Measurements from ENCODE around the gene ERCC6.

The ERCC6 gene

DNA sequence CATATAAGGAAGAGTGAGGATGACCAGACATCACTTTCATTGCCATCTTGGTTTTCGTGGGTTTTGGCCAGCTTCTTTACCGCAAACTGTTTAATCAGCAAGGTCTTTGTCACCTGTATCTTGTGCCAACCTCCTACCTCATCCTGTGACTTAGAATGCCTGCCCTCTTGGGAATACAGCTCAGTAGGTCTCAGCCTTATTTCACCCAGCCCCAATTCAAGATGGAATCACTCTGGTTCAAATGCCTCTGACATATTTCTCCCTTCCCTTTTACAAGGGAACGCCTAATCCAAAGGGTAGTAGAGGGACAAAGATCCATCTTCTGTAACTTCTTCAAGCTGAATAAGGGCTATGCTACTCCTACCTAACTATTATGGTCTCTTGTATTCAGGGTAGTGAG lies 4.7 kb upstream of the ERCC6 start:
- DNase-seq, result no peak

DNA sequence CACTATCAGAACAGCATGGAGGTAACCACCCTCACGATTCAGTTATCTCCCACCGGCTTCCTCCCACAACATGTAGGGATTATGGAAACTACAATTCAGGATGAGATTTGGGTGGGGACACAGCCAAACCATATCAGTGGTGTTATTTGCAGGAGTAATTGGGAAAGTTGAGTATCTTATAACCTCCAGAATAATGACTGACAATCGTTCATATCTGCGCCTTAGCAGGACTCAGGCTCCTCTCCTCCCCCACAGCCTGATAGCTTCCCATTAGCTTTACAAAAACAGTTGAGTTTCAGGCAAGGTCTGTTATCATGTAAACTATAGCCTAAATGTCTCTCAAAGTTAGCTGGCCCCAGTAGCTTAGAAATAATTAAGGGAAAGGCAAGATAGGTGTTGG lies 3.4 kb upstream of the ERCC6 start:
- no peak for DNase-seq

DNA sequence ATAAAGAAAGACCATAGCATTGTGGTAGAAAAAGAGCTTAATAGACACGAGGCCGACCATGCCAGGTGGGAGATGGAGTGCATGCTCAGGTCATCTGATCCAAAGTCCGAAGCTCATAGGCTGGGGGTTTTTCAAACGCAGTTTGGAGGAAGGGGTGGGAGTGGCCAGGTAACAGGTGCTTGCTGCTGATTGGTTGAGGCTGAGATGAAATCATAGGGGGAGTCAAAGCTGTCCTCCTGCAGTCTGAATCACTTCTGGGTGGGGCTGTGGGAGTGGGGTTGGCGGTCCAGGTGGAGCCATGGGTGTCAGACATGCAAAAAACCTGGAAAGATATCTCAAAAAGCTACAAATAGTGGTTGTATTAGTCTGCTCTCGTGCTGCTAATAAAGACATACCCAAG lies 2.8 kb upstream of the ERCC6 start:
- DNase-seq, result no peak

DNA sequence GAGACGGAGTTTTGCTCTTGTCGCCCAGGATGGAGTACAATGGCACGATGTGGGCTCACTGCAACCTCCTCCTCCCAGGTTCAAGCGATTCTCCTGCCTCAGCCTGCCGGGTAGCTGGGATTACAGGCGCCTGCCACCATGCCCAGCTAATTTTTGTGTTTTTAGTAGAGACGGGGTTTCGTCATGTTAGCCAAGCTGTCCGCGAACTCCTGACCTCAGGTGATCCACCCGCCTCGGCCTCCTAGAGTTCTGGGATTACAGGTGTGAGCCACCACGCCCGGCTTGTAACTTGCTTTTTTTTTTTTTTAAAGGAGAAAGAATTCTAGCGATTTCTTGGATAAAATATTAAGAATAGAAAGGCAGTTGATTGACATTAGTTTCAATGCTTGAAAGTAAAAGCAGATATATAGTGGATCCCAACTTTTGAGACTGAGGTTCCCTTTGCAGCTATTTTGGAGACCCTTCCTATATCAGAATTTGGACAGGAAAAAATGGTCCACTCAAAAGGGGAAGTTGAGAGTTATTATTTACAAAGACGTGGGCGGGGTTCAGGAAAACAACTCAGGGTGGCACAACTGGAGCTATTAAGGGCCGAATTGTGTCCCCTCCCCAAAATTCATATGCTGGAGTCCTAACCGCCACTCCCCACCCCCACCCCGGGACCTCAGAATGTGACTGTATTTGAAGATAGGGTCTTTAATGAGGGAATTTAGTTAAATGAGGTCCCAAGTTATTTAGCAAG lies 1.3 kb upstream of the ERCC6 start:
- peak; percentile 5 to 9 for DNase-seq

DNA sequence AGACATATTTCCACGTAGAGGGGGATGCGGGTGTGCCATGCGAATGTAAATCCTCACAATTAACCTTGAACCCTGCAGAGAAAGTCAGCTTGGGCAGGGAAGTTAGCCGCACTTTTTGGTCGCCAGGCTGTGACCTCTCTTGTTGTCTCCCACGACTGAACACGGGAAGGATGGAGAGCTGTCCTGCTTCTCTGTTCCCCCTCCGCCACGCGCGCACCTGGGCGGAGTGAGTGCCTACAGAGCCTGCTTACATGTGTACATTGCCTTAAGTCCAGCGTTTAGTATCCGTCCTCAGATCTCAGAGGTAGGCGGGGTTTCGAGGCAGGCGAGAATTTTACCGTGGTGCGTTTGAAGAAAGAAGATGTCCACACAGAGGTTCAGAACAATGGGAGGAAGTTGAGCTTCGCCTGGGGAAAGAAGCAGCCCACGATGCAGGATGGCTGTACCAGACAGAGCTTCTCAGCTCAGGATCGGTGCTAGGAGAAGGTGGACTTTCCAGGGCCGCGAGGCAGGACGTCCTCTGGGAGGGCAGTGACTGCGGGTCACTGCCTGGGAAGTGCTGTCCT lies 482 bp upstream of the ERCC6 start:
- peak; percentile 50 to 68 for DNase-seq

DNA sequence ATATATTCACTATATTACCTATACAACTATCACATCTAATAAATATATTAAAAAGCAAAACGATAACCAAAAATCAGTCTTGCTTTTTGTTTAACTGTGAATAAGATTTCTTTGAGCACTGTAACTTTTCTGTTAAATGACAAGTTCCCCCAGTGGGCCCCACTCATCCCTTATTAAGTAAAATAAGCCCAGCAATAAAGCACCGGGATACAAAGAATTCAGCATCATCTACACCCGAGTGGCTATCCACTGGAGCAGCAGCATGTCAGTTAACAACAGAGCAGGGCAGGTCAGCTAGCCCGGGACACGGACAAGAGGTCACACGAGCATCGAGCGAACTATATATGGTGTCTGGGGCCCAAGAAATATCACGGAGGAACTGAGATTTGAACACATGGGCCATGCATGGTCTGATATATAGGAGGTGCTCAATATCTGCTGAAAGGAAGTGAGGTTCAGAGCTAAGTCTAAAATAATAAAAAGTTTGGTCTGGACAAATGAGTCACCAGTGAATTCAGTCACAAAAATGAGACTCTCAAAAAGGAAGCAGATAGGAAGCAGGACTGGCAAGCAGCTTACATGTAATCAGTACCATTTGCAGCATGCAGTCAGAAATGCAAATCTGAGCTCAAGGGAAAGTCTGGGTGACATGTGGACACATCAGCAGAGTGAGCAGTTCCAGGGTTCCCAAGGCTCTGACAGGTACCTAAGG lies 4.1 kb downstream of the ERCC6 start:
- DNase-seq, result peak; percentile 54 to 62

DNA sequence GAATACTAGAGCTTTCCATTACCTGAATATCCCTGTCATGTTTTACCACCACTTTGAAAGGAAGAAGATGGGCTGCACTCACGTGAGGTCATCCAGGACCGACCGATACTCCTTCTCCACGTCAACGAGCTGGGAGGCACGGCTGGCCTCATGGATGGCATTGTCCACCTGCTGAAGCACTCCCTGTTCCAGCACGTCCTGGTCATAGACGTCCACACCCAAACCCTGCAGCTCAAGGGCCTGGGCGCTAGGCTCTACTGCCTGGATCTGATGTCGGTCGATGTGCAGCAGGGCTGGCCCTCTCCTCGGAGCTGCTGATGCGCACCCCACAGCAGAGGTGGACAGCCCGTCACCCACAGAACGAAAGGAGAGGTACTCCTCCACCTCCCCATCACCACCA lies 6.5 kb downstream of the ERCC6 start:
- DNase-seq, result no peak

DNA sequence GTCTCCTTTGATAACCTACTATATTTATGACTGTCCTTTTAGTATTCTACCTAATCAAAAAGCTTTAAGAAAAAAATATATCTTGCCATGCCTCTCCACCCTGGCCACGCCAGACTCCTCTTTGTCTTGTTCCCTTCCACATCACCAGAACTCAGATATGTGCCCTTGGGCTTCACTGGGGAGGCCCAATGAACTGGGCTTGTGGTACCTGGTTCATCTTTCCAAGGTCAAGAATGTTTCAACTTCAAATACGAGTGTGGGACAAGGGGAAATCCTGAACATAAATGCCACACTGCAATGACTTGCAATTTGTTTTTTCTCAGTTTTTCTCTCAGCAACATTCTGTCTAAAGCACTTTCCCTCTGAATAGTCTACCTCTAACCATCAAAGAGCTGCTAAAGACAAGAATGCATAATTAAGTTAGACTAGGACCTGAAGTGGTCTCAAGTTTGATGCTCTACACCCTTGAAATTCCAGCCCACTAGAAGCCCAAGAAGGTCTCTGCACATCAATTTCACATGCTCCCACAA lies 9.9 kb downstream of the ERCC6 start:
- DNase-seq, result no peak

DNA sequence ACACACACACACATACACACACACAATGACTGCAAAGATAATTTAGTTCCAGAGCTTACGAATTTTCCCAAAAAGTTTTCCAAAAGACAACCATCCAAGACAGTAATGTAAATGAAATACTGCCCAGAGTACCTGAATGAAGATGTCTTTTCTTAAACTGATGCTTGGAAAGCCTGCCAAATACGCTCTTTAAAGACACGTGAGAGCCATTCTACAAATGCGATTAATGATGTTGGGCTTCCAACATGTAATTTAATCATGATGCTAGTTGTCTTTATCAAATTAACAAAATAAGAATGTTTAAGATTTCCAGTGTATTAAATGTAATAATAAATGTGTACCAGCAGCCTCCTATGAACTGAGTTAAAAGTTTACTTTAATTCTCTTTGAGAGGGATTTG lies 11.1 kb downstream of the ERCC6 start:
- no peak for DNase-seq

DNA sequence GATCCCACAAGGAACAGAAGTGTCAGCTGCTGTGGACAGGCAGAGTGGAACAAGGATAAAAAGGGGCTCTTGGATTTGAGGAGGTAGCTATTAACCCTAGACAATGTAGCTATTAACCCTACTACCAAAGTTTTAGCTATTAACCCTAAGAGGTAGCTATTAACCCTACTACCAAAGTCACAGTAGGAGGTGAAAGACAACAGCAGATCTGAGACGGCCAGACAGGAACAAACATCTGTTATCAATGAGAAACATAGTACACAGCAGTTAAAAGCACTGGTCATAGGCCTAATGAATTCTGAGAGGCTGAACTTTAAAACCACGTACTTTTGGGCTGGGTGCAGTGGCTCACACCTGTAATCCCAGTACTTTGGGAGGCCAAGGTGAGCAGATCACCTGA lies 11.9 kb downstream of the ERCC6 start:
- DNase-seq, result no peak

DNA sequence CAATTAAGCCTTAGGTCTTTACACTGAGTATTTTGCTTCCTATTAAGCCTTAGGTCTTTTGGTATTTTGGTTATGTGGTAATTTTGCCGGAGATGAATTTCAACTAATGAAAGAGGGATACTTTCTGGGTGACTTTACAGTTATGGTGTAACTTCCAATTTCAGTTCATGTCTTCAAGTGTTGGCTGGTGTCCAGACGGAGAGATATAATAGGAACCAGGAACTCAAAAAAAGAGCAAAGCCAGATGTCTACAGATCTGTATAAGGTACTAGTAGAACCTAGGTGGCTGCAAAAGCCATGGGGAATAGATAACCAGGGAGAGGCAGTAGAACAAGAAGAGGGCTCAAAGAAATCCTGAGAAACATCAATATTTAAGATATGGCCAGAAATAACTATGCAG lies 12.3 kb downstream of the ERCC6 start:
- DNase-seq, result no peak

DNA sequence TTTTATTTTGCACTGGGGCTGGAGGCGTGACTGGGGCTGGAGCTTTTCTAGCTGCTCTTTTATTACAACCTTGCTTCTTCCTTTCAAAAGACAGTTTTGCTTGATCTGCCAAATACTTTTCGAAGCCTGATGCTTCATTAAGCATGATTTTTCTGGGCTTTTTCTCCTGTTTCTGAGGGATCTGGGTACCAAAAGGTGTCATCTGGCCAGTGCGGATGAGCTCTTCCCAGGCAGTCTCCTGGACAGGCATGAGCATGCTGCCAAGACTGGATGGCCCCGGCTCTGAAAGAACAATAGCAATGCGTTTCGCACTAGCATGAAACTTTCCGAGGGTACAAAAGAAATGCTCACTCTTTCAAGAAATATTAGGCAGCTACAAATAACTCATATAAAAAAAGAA lies 14.4 kb downstream of the ERCC6 start:
- DNase-seq, result no peak

DNA sequence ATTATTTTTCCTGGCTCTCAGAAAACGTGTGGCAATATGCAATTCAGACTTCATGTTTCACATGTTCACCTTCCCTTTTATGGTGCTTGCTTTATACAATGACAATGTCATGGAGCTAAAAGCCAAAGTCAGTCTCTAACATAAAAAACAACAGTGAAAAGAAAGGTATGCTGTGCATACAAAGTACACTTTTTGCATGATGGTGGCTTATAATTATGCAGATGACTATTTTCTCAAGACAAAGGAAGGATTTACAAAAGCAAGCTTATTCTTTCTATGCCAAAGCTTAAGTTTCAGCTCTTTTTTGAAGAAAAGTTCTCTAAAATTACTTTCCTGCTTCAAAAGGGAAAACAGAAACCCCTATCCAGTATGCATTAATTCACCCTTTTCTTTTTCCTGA lies 15.6 kb downstream of the ERCC6 start:
- DNase-seq, result no peak

DNA sequence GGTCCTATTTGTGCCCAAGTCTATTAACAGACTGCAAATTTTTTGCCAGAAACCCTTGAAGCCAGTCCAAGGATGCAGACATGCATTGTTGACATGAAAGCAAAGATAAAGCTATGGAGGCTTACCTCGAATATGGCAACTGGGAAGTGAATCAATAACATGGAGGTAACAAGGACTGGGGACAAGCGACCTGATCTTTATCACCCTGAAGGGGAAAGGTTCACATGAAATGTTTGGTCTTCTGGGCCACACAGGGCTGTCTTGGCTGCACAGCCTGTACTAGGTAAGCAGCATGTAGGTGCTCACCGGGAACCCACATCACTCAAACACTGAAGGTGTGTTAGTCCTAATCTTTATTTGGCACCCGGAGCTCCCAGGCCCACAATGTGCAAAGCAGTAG lies 17.9 kb downstream of the ERCC6 start:
- DNase-seq, result no peak

DNA sequence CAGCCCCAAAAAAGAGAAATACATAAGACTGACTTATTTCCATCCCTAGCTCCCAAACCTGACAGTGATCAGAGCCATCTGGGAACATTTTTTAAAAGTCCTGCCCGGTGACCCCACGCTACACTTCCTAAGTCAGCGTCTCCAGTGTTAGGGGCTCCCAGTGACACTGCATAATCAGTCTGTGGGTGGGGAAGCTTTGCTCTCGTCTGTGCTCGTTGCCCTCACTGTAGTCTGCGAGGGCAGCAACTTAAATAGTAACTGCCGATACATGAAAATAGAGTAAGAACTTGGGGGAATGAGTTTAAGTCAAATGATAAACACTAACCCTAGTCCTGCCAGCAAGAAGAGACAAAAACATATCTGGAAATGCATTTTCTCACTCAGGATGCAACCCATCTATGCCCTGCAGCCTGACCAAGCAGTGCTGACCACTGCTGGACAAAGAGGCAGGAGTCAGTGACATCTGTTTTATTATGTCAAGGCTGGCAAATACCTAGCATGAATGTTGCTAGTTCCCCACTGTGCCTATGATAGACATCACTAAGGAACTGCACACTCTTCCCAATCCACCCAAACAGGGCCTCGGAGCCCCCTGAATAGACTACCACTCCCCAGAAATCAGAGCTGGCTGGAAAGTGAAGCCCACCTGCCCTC lies 18.7 kb downstream of the ERCC6 start:
- DNase-seq, result no peak

DNA sequence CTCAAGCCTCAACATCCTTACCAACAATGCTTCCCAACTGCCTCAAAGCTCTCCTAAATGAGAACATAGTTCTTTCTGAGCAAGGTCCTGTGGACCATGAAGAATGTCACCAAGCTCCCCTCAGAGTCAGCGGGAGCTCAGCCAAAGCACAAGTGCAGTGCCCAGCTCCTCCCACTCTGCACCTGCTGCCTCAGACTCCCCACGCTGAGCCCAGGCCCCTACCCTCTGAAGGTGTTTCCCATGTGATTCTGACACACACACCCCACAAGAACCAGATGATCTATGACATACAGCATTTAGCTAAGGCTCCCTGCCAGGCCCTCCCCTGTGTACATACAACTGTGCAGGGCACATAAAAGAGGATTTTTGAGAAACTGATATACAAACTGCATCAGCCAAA lies 19.2 kb downstream of the ERCC6 start:
- no peak for DNase-seq

DNA sequence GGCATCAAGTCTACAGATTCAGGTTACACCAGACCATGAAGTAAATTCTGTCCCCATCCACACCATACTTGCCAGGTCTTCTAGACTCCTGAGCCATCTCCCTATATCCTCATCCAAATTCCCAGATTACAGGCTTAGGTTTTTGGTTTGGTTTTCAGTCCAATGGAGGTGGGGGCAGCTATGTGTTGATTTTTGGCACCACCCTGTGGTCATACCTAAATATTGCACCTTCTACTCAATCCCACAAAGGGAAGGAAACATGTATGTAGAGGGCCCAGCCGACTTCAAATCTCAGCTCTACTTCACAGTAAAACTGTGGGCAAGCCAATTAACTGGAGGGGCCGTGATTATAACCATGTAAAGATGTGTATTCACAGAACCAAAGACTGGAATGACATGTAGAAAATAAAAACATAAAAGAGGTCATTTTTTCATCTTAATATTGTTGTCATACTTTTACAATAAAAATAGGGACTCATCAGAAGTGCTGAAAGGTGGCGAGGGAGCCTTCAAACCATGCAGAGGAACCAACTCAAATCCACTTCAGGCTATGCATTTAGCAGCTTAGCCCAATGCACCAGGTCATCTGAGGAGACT lies 19.8 kb downstream of the ERCC6 start:
- DNase-seq, result peak; percentile 76 to 81

DNA sequence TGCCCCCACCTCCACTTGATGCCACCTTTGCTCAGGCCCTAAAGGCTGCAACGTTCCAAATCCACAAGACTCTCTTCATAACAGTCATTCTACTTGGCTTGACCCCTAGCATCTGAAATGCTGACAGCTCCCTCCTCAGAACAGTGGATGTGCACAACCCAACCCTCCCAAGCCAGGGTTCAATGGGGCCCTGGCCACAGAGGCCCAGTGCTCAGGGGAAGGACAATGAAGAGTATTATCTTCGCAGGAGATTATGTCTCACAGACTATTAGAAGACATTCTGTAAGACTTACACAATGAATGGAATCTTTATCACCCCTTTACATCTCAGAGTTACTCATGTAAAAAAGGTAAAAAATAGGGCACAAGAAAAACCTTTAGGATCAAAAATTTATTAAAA lies 20.4 kb downstream of the ERCC6 start:
- no peak for DNase-seq

DNA sequence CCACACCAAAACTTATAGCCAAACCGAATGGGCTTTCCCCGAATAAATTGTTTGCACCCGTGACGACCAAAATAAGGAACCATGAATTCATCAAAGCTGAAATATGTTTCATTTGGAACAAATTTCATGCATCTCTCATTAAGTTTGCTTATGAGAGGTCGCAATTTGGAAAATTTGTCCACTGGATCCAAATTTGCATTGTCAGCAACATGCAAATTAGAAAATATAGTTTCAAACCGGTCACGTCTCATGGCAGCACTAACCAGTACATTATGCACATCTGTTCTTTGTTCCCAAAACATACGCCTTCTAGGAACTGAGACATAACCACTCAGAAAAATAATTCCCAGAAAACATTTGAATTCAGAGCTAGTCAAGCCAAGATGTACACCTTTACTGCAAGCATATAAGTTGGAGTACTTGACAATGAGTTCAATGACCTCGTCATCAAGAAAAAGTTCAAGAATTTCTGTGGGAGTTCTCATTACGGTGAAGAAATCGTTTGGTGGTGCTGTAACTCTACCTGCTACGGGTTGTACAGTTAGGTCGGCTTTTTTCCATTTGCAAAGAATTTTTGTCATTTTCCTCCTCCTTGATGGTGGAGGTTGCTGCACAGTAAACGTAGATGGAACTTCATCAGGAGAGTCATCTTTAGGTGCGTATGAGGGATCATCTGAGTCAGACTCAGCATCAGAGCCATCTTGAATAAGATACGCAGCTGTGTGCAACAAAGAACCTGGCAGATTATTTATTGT lies 22.5 kb downstream of the ERCC6 start:
- DNase-seq, result no peak

DNA sequence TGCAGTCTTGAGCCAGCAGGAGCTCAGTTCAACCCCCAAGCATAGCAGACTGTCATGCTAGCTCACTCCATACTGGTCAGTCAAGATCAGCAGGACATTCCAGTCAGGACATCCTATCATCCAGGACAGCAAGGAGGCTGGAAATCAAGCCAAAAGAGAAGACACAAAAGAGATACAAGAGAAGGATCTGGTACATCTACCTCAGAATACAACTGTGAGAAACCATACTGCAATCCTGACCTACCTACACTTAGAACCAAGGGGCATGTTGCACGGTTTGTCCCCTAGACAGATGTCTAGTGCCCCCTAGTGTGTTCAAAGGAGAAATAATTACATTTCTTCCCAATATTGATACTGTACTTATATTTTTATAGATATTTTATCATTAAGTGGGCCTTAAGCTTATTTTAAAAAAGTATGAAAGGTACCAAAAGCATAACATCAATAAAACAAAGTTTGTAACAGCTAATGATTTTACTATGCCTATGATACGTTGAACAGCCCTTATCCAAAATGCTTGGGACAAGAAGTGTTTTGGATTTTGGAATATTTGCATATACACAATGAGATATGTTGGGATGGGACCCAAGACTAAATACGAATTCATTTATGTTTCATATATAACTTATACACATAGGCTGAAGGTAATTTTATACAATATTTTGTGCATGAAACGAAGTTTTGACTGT lies 26.7 kb downstream of the ERCC6 start:
- peak; percentile 83 to 92 for DNase-seq

DNA sequence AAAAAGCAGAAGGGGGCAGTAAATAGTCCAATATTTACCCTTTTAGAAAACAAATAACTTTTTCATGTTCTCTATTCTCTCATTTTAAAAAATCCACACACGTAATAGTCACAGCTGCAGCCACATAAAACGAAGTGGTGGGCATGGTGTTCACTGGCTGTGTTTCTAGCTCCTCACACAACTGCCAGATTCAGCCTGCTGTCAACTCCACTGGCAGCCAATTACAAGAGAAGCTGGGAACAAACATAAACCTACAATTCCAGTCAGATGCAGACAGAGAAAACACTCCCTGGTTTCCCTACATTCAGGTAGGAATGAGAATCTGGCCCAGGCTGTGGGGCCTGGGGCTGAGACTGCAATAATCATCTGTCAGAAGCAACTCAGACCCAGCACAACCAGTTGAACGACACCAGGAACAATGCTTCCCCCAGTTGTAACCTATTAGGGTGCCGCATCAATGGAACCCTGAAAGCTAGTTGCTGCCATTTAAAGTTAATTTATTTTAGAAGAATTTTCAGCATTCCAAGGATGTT lies 29.1 kb downstream of the ERCC6 start:
- DNase-seq, result no peak

DNA sequence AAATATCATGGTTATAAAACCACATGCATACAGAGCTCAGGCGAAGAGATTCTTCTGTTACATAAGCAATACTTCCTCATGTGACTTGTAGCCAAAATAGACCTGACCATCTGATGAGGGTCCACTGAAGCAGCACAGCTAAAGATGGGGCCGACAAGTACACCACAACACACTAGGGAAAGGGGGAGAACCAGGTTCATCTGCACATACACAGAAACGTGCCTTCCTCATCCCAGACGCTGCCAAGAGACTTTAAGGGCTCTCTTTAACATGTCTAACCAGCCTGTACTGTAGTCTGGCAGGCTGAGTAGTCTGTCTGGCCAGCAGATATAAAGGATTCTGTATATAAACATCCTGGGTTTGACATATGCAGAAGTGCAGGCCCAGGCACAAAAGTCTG lies 30.3 kb downstream of the ERCC6 start:
- DNase-seq, result no peak

Data from Kasumi-1 (cell line).